HG03159 (cell line): ENCODE data around the gene FARP2.

Source experiments
- ATAC-seq: cut with Tn5 transposase; IDR thresholded peaks from one replicate; pipeline ENCODE4 v1.9.1; 2021; ENCODE audit warnings: mild to moderate bottlenecking, moderate library complexity; ENCODE audit not compliant: unreplicated experiment

Gene FARP2

GRCh38 chr2:241482126-241482955 is 126.3 kb downstream of the FARP2 start:
- ATAC-seq, result no peak

GRCh38 chr2:241483305-241483704 is 127.2 kb downstream of the FARP2 start:
- no peak for ATAC-seq

GRCh38 chr2:241485172-241485911 is 129.3 kb downstream of the FARP2 start:
- no peak for ATAC-seq

GRCh38 chr2:241489088-241489487 is 133.0 kb downstream of the FARP2 start:
- no peak for ATAC-seq

GRCh38 chr2:241489733-241490680 is 133.9 kb downstream of the FARP2 start:
- ATAC-seq, result no peak

GRCh38 chr2:241490825-241491506 is 134.9 kb downstream of the FARP2 start:
- no peak for ATAC-seq

- ATAC-seq, result no peak
These were observed 135.6 kb downstream of the FARP2 start for GRCh38 chr2:241491549-241492173.

GRCh38 chr2:241492174-241492565 is 136.1 kb downstream of the FARP2 start:
- no peak for ATAC-seq

GRCh38 chr2:241493092-241493491 is 137.0 kb downstream of the FARP2 start:
- no peak for ATAC-seq

GRCh38 chr2:241494311-241494908 is 138.3 kb downstream of the FARP2 start:
- no peak for ATAC-seq

GRCh38 chr2:241495172-241496002 is 139.3 kb downstream of the FARP2 start:
- no peak for ATAC-seq

- ATAC-seq, result no peak
These were observed 140.1 kb downstream of the FARP2 start for GRCh38 chr2:241496003-241496707.

- no peak for ATAC-seq
These were observed 141.1 kb downstream of the FARP2 start for GRCh38 chr2:241496904-241497877.

- no peak for ATAC-seq
These were observed 142.3 kb downstream of the FARP2 start for GRCh38 chr2:241498115-241499070.

- ATAC-seq, result no peak
These were observed 143.3 kb downstream of the FARP2 start for GRCh38 chr2:241499146-241499965.
